Measurements from ENCODE around the gene PNMA5.
A peak's percentile ranks its signal among the peaks of the same experiment; 100 is the strongest.

The PNMA5 gene

DNA sequence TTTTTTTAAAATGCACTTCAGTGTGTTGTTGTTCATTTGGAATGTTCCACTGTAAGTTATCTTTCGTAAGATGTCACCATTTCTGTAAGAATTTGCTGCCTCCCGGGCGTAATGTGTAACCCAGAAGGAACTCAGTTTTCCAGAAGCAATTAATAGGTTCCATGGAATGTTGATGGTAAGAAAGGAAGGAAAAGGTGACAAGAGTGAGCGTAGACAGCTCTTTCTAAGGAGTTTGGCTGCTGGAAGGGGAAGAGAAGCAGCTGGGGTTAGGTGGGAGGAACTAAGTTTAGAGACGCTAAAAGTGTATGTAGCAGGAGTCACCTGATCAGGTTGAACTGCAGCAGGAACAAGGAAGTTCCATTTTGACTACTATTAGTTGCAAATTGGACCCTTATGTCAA, 35.9 kb downstream of the PNMA5 start:
- no peak for DNase-seq

DNA sequence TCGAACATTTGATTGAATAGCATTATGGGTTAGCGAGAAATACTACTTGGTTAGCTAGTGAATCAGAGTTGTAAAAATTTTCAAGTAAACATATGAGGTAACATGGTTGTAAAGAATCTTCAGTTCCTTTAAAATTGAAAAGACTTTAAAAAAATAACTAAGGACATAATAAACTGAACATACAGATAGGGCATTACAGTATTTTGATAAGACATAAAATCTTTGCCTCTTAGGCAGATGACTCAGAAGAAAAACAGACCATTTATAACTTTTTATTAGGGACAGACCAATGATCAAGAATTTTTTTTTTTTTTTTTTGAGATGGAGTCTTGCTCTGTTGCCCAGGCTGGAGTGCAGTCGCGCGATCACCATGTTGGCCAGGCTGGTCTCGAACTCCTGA, 43.1 kb downstream of the PNMA5 start:
- no peak for DNase-seq

DNA sequence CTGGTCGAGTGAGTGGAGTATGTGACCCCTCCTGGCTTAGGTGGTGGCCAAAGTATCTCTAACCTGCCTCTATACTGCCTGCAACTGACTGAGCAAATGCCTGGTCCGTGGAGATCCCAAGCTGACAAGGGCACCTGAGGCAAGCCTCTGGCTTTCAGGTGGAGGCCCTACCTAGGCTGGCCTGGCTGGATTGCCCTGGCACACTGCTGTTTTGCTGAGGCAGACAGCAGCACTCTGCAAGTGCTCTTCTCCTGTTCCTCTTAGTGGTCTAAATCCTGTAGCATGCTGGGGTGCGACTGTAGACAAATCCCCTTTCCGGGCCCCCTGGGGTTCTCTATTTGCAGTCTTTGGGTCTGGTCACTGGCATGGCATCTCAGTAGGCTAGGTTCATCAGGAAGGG, 44.8 kb downstream of the PNMA5 start:
- no peak for DNase-seq

- DNase-seq = no peak
Measured at GRCh38 chrX:152946681-152947080, 47.2 kb downstream of the PNMA5 start.

- no peak for DNase-seq
Measured at GRCh38 chrX:152945021-152945979, 48.6 kb downstream of the PNMA5 start.

GRCh38 chrX:152943826-152944225, 50.1 kb downstream of the PNMA5 start:
- no peak for DNase-seq

DNA sequence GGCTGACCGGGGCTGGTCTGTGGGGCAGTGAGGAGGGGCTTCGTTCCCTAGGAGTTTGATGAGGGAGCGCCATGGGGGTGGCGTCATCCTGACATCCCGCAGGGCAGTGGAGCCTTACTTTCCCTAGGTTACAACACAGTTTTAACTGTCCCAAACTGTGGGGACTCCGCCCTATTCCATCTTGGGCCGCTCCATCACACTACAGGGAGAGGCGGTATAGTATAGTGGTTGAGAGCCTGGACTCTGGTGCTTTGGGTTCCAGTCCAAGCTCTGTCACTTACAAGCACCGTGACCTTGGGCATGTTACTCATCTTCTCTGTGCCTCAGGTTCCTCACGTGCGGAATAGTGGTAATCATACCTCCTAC, 51.9 kb downstream of the PNMA5 start:
- DNase-seq = no peak

DNA sequence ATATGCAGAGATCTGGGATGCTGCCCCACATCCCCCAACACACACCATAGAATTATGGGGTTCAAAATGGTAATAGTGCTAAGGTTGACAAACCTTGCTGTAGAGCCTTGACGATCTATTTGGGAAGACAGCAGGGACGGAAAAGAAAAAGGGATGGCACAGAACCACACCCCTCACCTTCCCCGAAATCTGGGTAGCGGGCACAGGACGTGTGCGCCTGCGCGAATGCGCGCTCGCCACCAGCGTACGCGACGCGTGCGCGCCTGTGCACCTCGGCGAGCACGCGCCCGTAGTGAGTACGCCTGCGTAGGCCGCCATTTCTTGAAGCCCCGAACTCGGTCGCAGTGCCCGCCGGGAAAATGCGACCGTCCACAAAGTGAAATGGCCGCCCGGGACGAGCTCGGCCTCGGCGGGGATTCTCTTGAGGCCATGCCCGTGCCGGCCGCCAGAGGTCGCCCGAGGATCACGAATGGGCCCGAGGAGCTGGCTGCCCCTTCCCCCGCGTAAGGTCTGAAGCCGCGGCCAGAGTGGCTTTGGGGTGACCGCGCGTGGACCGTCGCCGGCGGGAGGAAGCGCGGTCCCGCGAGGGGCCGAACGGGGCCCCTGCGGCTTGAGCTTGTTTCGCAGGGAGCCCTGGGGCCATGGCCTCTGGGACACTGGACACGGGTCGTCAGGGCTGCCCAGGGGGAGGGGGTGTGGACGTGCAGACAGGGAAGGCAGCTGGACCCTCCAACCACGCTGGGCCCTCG, 52.4 kb downstream of the PNMA5 start:
- peak; percentile 91 for DNase-seq

All from fibroblast of upper back skin (primary cell).